B cell (primary cell): ENCODE measurements around the gene ECE1. TPM values are rescaled to one million over a fixed set of nuclear protein-coding genes. Genes with fewer than 3 reads are reported as not detected.

Experiments used
- ATAC-seq: fragments of 200-7000 bp; cut with Tn5 transposase; one replicate; pipeline ENCODE4 v1.10.0; 2021; ENCODE audit warnings: low read depth, mild to moderate bottlenecking, moderate number of reproducible peaks, moderate library complexity
- CTCF ChIA-PET: fragments of 350-600 bp; sonication (Branson Sonifier 250); formaldehyde crosslinking; loops from one replicate; lab custom pipeline; 2021; ENCODE audit warnings: antibody characterized with exemption, inconsistent platforms; lab: Charles Lee
- POLR2A ChIA-PET: fragments of 350-600 bp; sonication (Branson Sonifier 250); formaldehyde crosslinking; loops from one replicate; lab custom pipeline; 2021; ENCODE audit warnings: antibody characterized with exemption; lab: Charles Lee
- DNase-seq: peaks from one replicate; pipeline ENCODE4 v3.0.0; 2013
- H2AFZ ChIP-seq: 2 replicates; pipeline ENCODE4 v1.6.1; 2012; ENCODE audit warnings: mild to moderate bottlenecking, low read depth, low read length; ENCODE audit not compliant: insufficient read depth, poor library complexity, severe bottlenecking
- H3K27ac ChIP-seq, 2 donors: 1 replicate in 1 of 2; 2 replicates in 1 of 2; pipeline ENCODE4 v1.5.1; 2012 to 2013; ENCODE audit warnings: low read length in 2 of 2, mild to moderate bottlenecking in 2 of 2, moderate library complexity in 1 of 2
- H3K27me3 ChIP-seq, 4 experiments: fragments of 200-600 bp in 1 of 4; sonication (generic) in 1 of 4; replicated peaks in 1 of 4; 1 replicate in 2 of 4; 2 replicates in 2 of 4; pipeline versions ENCODE4 v1.6.1 to v1.7.0; 2013 to 2016; ENCODE audit warnings: low read length in 3 of 4, mild to moderate bottlenecking in 2 of 4, mixed read lengths in 1 of 4, moderate library complexity in 1 of 4; ENCODE audit not compliant: insufficient read depth in 4 of 4, control insufficient read depth in 3 of 4; ENCODE audit errors: control extremely low read depth in 1 of 4
- H3K36me3 ChIP-seq, 2 experiments: replicated peaks in 1 of 2; 1 replicate in 1 of 2; 2 replicates in 1 of 2; pipeline versions ENCODE4 v1.6.1 to v1.7.1; 2013; ENCODE audit warnings: low read length in 1 of 2; ENCODE audit not compliant: insufficient read depth in 2 of 2, control insufficient read depth in 1 of 2; ENCODE audit errors: control extremely low read depth in 1 of 2, extremely low read depth in 1 of 2
- H3K4me1 ChIP-seq, 2 donors: fragments of 200-600 bp in 1 of 2; sonication (generic) in 1 of 2; 1 replicate in 1 of 2; 2 replicates in 1 of 2; pipeline versions ENCODE4 v1.5.1 to v1.6.1; 2013 to 2017; ENCODE audit warnings: low read length in 2 of 2; ENCODE audit not compliant: control insufficient read depth in 2 of 2, insufficient read depth in 2 of 2
- H3K4me2 ChIP-seq: replicated peaks from 2 replicates; pipeline ENCODE3; 2012; ENCODE audit warnings: mild to moderate bottlenecking, low read depth, low read length; ENCODE audit not compliant: poor library complexity, severe bottlenecking
- H3K4me3 ChIP-seq, 5 experiments: fragments of 200-600 bp in 1 of 5; sonication (generic) in 1 of 5; 1 replicate in 3 of 5; 2 replicates in 2 of 5; pipeline versions ENCODE4 v1.5.1 to v1.7.0; 2011 to 2016; ENCODE audit warnings: low read length in 4 of 5, mild to moderate bottlenecking in 4 of 5, low read depth in 2 of 5, control low read depth in 1 of 5, moderate library complexity in 1 of 5; ENCODE audit not compliant: insufficient read depth in 1 of 5; ENCODE audit errors: control extremely low read depth in 1 of 5, extremely low read depth in 1 of 5
- H3K79me2 ChIP-seq: fragments of 200-600 bp; sonication (generic); one replicate; pipeline ENCODE4 v1.6.0; 2016; ENCODE audit warnings: low read length; ENCODE audit not compliant: control insufficient read depth, insufficient read depth
- H3K9ac ChIP-seq: fragments of 200-600 bp; sonication (generic); 2 replicates; pipeline ENCODE4 v1.6.1; 2017; ENCODE audit warnings: mild to moderate bottlenecking, low read length, moderate library complexity
- H3K9me3 ChIP-seq, 3 donors: one replicate each; pipeline versions ENCODE4 v1.6.1 to v1.7.1; 2013; ENCODE audit warnings: low read length in 2 of 3; ENCODE audit not compliant: control insufficient read depth in 2 of 3, insufficient read depth in 1 of 3; ENCODE audit errors: control extremely low read depth in 1 of 3
- H4K20me1 ChIP-seq: 2 replicates; pipeline ENCODE4 v1.6.0; 2012; ENCODE audit warnings: mild to moderate bottlenecking, low read length; ENCODE audit not compliant: insufficient read depth, control insufficient read depth, poor library complexity, severe bottlenecking
- H3K27ac Mint-ChIP-seq: one replicate; pipeline ENCODE4 v1.8.0; 2021; ENCODE audit warnings: mixed read lengths
- H3K27me3 Mint-ChIP-seq: one replicate; pipeline ENCODE4 v1.8.0; 2021; ENCODE audit warnings: mixed read lengths
- H3K4me1 Mint-ChIP-seq: one replicate; pipeline ENCODE4 v1.8.0; 2021; ENCODE audit warnings: mixed read lengths
- H3K4me3 Mint-ChIP-seq: one replicate; pipeline ENCODE4 v1.8.0; 2021; ENCODE audit warnings: mixed read lengths
- H3K9me3 Mint-ChIP-seq: one replicate; pipeline ENCODE4 v1.8.0; 2022; ENCODE audit warnings: mixed read lengths; ENCODE audit not compliant: insufficient read depth
- CTCF ChIP-seq: fragments of 200-600 bp; IDR thresholded peaks from one replicate; pipeline ENCODE4 v1.8.0; 2022; ENCODE audit warnings: antibody characterized with exemption, mild to moderate bottlenecking
- EZH2 ChIP-seq: IDR thresholded peaks from 2 replicates; pipeline ENCODE4 v1.6.1; 2012; ENCODE audit warnings: borderline replicate concordance, low read depth, mild to moderate bottlenecking, moderate library complexity, low read length; ENCODE audit not compliant: insufficient read depth, poor library complexity, severe bottlenecking
- WGBS: methylation state at CpG from one replicate; pipeline ENCODE4 v1.1.5; 2013; ENCODE audit warnings: missing lambda C conversion rate; ENCODE audit not compliant: insufficient coverage; 5-methylcytosine and 5-hydroxymethylcytosine counted together
- intact Hi-C: fragments of 100-400 bp; cut with micrococcal nuclease; formaldehyde crosslinking; loops from one replicate; pipeline ENCODE4 v1.10.0; 2022
- polyA plus RNA-seq: library from polyadenylated mRNA; depleted of rRNA; stranded (reverse); fragments of >200 nt; gene quantifications from 2 replicates; pipeline ENCODE4 v1.2.3, GENCODE V29; 2012
- total RNA-seq, 2 donors: library from RNA; stranded (reverse); fragments of 120-200 nt in 1 of 2; gene quantifications; 1 replicate in 1 of 2; 2 replicates in 1 of 2; pipeline versions ENCODE4 v1.2.3 to v1.2.4, GENCODE V29; 2013 to 2022

Gene ECE1
- total and polyA plus RNA-seq, 2 donors (not counting 1 experiment from before 2014, with no cell fraction given), result 46.7 to 133 TPM

- peaks cover 75% of the 10 kb centered on the region for H3K79me2 ChIP-seq
- no peak overlapping the region for H3K9ac ChIP-seq
- peaks cover 70 to 82% of the 10 kb centered on the region in 2 donors for H3K4me1 ChIP-seq
- no peaks in the 10 kb centered on the region for H3K27me3 ChIP-seq
- H3K4me3 ChIP-seq, result no peak overlapping the region
- Mint-ChIP-seq H3K4me1 (peaks cover 85% of the 10 kb centered on the region), H3K9me3 (no peaks in the 10 kb centered on the region), H3K27ac (peak overlapping the region; percentile 90), H3K4me3 (no peak overlapping the region), H3K27me3 (no peaks in the 10 kb centered on the region)
- DNase-seq (no peak), ATAC-seq (no peak)
- no peak overlapping the region for H3K4me2 ChIP-seq
- H4K20me1 ChIP-seq, result peaks cover 6% of the 10 kb centered on the region
- H3K36me3 ChIP-seq, result no peaks in the 10 kb centered on the region
- no peak overlapping the region for H2AFZ ChIP-seq
- POLR2A ChIA-PET, result interaction anchor here (3.3 kb wide), 1 partner anchor 28 kb away, joined by 14 read pairs; no protein-coding TSS in a partner anchor
- H3K9me3 ChIP-seq, result no peaks in the 10 kb centered on the region
- H3K27ac ChIP-seq, result peak overlapping the region in 1 of 2 donors; percentile 99
- CTCF ChIA-PET, result interaction anchor here (1.4 to 5.3 kb wide), 6 partner anchors 14 to 69 kb away, joined by 3 to 30 read pairs (median 4); no protein-coding TSS in a partner anchor
- 99% methylated on average over 11 of the region's 13 CpGs for WGBS
- intact Hi-C loops, result loop anchor here (10.0 kb wide), 1 partner anchor 727 kb away; no protein-coding TSS in a partner anchor
- TF ChIP-seq CTCF (no peak), EZH2 (no peak)
These were observed 7.7 kb upstream of the ECE1 start for GRCh38 chr1:21297975-21298374.
